HG03342 (cell line): ENCODE data around the gene LGALS9C.
"Not testable (repeated sequence)": the region's sequence is repeated elsewhere in the genome, so short reads cannot be mapped to it uniquely, and the experiment has no call there.

ENCODE experiments used
- ATAC-seq: cut with Tn5 transposase; IDR thresholded peaks from one replicate; pipeline ENCODE4 v1.9.1; 2021; ENCODE audit warnings: mild to moderate bottlenecking, moderate library complexity; ENCODE audit not compliant: unreplicated experiment

The LGALS9C gene

DNA sequence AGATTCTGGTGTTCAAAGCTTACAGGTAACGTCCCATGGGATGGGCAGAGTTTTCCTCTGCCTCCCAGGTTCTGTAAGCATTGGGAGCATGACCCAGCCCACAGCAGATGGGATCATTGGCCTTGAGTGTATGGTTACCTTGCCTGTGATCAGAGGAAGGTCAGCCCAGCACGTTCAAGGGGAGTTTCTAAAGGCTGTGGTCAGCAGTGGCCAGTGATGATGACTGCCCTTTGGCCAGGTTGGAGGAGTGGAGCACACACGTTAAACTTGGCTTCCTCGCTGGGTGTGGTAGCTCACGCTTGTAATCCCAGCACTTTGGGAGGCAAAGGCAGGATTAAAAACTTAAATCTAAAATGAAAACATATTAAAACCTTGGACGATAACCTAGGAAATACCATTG lies 51.8 kb downstream of the LGALS9C start:
- ATAC-seq: not testable (repeated sequence)

DNA sequence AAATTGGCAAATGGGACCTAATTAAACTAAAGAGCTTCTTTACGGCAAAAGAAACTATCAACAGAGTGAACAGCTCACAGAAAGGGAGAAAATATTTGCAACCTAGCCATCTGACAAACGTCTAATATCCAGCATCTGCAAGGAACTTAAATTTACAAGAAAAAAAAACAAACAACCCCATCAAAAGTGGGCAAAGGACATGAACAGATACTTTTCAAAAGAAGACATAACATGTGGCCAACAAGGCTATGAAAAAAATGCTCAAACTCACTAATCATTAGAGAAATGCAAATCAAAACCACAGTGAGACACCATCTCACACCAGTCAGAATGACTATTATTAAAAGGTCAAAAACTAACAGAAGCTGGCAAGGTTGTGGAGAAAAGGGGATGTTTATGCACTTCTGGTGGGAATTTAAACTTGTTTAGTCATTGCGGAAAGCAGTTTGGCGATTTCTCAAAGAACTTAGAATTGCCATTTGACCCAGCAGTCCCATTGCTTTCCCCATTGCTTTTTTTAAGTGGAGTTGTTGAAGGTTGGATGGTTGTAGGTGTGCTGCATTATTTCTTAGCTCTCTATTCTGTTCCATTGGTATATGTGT lies 52.4 kb downstream of the LGALS9C start:
- ATAC-seq: not testable (repeated sequence)

DNA sequence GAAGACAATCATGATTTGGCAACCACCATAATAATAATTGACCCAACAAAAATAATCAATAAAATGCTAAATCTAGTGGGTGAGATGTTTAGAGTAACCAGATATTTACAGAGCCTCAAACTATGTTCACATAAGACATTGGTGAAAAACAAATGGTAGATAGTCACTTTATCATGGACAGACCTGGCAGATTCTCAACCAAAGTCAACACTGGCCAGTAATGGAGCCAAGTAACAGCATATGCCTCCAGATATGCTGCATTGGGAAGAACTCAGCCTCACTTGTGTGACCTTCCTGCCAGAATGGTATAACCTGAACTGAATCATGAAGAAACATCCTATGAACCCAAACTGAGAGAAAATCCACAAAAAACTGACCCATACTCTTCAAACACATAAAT lies 53.8 kb downstream of the LGALS9C start:
- ATAC-seq: not testable (repeated sequence)

DNA sequence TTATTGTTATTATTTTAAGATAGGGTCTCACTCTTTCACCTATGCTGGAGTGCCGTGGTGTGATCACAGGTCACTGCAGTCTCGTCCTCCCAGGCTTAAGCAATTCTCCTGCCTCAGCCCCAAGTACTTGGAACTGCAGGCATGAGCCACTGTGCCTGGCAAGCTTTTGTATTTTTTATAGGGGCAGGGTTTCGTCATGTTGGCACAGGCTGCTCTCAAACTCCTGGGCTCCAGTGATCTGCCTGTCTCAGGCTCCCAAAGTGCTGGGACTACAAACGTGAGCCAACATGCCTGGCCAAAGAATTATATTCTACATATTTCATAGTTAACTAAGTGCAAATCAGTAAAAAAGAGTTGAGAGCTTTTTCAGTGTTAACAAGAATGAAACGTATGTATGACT lies 65.6 kb downstream of the LGALS9C start:
- not testable (repeated sequence) for ATAC-seq

DNA sequence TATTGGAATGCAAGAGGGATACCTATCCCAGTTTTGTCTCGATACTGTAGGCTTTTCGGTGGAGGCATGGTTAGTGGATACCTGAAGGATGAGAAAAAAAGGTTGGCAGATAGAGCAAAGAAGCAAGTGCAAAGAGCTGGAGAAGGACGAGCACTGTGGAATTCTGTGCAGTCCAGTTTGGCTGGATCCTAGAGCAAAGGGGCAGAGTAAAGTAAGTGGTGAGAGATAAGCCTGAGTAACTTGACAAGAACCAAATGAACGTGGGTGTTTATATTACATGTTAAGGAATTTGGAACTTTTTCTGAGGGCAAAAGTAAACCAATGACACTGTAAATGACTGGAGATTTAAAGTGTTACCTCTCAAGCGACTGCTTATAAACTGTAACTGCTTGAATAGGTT lies 66.3 kb downstream of the LGALS9C start:
- not testable (repeated sequence) for ATAC-seq
